DND-41 (cell line): ENCODE measurements around the gene SVIL.

Experiments
- ATAC-seq: fragments of 200-7000 bp; cut with Tn5 transposase; 3 replicates; pipeline ENCODE4 v1.9.1; 2021; ENCODE audit warnings: low read depth; ENCODE audit not compliant: insufficient read depth
- DNase-seq: peaks from one replicate; pipeline ENCODE4 v3.0.0-alpha.2; 2020
- H2AFZ ChIP-seq: 2 replicates; pipeline ENCODE4 v1.6.0; 2012; ENCODE audit warnings: low read depth, low read length
- H3K27ac ChIP-seq: 2 replicates; pipeline ENCODE4 v1.5.1; 2012; ENCODE audit warnings: low read length, inconsistent platforms
- H3K27me3 ChIP-seq: fragments of 200-600 bp; sonication (generic); 2 replicates; pipeline ENCODE4 v1.6.0; 2012; ENCODE audit warnings: low read length, mild to moderate bottlenecking, inconsistent platforms; ENCODE audit not compliant: insufficient read depth, poor library complexity
- H3K36me3 ChIP-seq: 2 replicates; pipeline ENCODE4 v1.5.1; 2012; ENCODE audit warnings: low read length, inconsistent platforms; ENCODE audit not compliant: insufficient read depth
- H3K4me1 ChIP-seq: 2 replicates; pipeline ENCODE4 v1.5.1; 2012; ENCODE audit warnings: mild to moderate bottlenecking, low read length; ENCODE audit not compliant: insufficient read depth
- H3K4me2 ChIP-seq: 2 replicates; pipeline ENCODE4 v1.6.0; 2012; ENCODE audit warnings: mild to moderate bottlenecking, moderate library complexity, low read length, inconsistent platforms; ENCODE audit not compliant: insufficient read depth
- H3K4me3 ChIP-seq, 2 experiments: fragments of 200-600 bp in 1 of 2; shearing (Covaris generic) in 1 of 2; 2 replicates each; pipeline ENCODE4 v1.5.1; 2012 to 2016; ENCODE audit warnings: inconsistent platforms in 2 of 2, low read length in 2 of 2, mild to moderate bottlenecking in 2 of 2, low read depth in 1 of 2, moderate library complexity in 1 of 2
- H3K79me2 ChIP-seq: 2 replicates; pipeline ENCODE4 v1.6.0; 2012; ENCODE audit warnings: low read length, inconsistent platforms; ENCODE audit not compliant: insufficient read depth
- H3K9ac ChIP-seq: 2 replicates; pipeline ENCODE4 v1.6.0; 2012; ENCODE audit warnings: low read depth, mild to moderate bottlenecking, inconsistent platforms, low read length, moderate library complexity
- H3K9me3 ChIP-seq: 2 replicates; pipeline ENCODE4 v1.5.1; 2012; ENCODE audit warnings: low read length, moderate library complexity, mild to moderate bottlenecking, inconsistent platforms; ENCODE audit not compliant: insufficient read depth, severe bottlenecking
- H4K20me1 ChIP-seq: 2 replicates; pipeline ENCODE4 v1.6.0; 2012; ENCODE audit warnings: low read length; ENCODE audit not compliant: insufficient read depth
- CTCF ChIP-seq: IDR thresholded peaks from 2 replicates; pipeline ENCODE4 v1.5.1; 2012; ENCODE audit warnings: borderline replicate concordance, low read length, moderate library complexity, mild to moderate bottlenecking; ENCODE audit not compliant: poor library complexity, severe bottlenecking; ENCODE audit errors: extremely low read depth
- EZH2 ChIP-seq: IDR thresholded peaks from 3 replicates; pipeline ENCODE4 v1.6.1; 2012; ENCODE audit warnings: borderline replicate concordance, low read depth, mild to moderate bottlenecking, moderate library complexity, low read length, inconsistent platforms; ENCODE audit not compliant: severe bottlenecking

The SVIL gene

GRCh38 chr10:29603223-29603896 lies 31.4 kb downstream of the SVIL start:
- Histone ChIP-seq H3K4me1 (no peaks in the 10 kb centered on the region), H2AFZ (no peak overlapping the region), H3K4me3 (no peak overlapping the region), H4K20me1 (peaks cover 2% of the 10 kb centered on the region; the same call in 1 of the 2 replicates), H3K9me3 (peaks cover under 1% of the 10 kb centered on the region), H3K27me3 (no peaks in the 10 kb centered on the region), H3K79me2 (no peaks in the 10 kb centered on the region), H3K9ac (no peak overlapping the region), H3K4me2 (no peak overlapping the region), H3K27ac (no peak overlapping the region), H3K36me3 (no peaks in the 10 kb centered on the region)
- no peak for DNase-seq
- ATAC-seq, result no peak
- TF ChIP-seq EZH2, result no peak

DNA sequence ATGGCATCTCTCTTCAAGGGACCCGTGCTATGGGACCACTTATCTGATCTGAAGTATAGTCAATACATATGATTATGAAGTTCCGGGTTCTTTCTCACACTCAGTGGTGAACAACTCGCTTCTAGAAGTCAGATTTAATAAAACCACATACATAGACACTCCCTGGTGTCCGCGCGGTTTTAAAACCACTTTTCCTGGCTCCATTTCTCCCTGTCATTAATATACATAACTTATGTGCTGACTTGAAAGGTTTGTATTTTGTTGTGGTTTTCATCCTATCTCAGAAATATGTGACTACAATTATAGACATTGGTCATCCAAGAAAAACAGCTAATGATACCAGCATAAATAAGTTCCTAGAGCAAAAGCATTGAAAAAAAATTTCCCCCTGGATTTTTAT lies 34.0 kb downstream of the SVIL start:
- H3K4me2 ChIP-seq, result no peak overlapping the region
- no peaks in the 10 kb centered on the region for H3K79me2 ChIP-seq
- DNase-seq, result no peak
- TF ChIP-seq EZH2 (no peak), CTCF (no peak)
- no peak overlapping the region for H3K9ac ChIP-seq
- H3K4me3 ChIP-seq, result no peak overlapping the region
- no peak for ATAC-seq
- no peak overlapping the region for H2AFZ ChIP-seq
- peaks cover 8% of the 10 kb centered on the region for H4K20me1 ChIP-seq
- H3K27ac ChIP-seq, result no peak overlapping the region
- H3K36me3 ChIP-seq, result no peaks in the 10 kb centered on the region
- no peaks in the 10 kb centered on the region for H3K27me3 ChIP-seq
- H3K4me1 ChIP-seq, result no peaks in the 10 kb centered on the region
- no peaks in the 10 kb centered on the region for H3K9me3 ChIP-seq

GRCh38 chr10:29600067-29600466 lies 34.7 kb downstream of the SVIL start:
- Histone ChIP-seq H3K27ac (no peak overlapping the region), H3K27me3 (no peaks in the 10 kb centered on the region), H2AFZ (no peak overlapping the region), H3K4me2 (no peak overlapping the region), H4K20me1 (peaks cover 11% of the 10 kb centered on the region), H3K36me3 (no peaks in the 10 kb centered on the region), H3K9me3 (no peaks in the 10 kb centered on the region), H3K79me2 (no peaks in the 10 kb centered on the region; the same call in 1 of the 2 replicates), H3K4me3 (no peak overlapping the region), H3K9ac (no peak overlapping the region), H3K4me1 (no peaks in the 10 kb centered on the region)
- TF ChIP-seq CTCF (no peak), EZH2 (no peak)
- DNase-seq (no peak), ATAC-seq (no peak)

DNA sequence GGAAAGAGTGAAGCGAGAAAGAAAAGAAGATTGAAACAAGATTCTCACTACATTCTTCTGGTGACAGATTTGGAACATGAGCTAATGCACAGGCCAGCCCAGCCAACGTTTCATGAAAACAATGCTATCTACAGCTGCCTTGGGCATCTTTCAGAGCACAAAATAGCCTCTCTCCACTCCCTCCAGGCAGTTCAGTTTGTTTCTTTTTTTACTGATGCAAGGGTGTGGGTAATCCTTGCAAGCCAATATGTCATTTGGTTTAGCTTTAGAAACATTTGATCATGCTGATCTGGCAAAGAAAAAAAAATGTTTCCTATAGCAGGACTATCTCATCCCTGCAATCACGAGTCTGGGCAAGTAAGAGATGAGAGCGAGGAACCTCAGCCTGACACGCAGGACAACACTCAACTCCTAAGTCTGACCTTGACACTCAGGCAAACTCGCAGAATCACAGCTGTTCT lies 35.9 kb downstream of the SVIL start:
- no peaks in the 10 kb centered on the region; the same call in 1 of the 2 replicates for H3K79me2 ChIP-seq
- TF ChIP-seq EZH2, result no peak
- no peak for TF ChIP-seq CTCF
- DNase-seq, result no peak
- H3K4me3 ChIP-seq, result no peak overlapping the region
- H3K9ac ChIP-seq, result no peak overlapping the region
- H4K20me1 ChIP-seq, result peaks cover 11% of the 10 kb centered on the region
- no peak for ATAC-seq
- no peaks in the 10 kb centered on the region for H3K27me3 ChIP-seq
- no peak overlapping the region for H2AFZ ChIP-seq
- H3K27ac ChIP-seq, result no peak overlapping the region
- no peak overlapping the region for H3K4me2 ChIP-seq
- H3K4me1 ChIP-seq, result no peaks in the 10 kb centered on the region
- H3K9me3 ChIP-seq, result no peaks in the 10 kb centered on the region
- H3K36me3 ChIP-seq, result no peaks in the 10 kb centered on the region
